ENCODE results near the gene KRT79.
A peak's percentile ranks its signal among the peaks of the same experiment; 100 is the strongest.

Gene KRT79

DNA sequence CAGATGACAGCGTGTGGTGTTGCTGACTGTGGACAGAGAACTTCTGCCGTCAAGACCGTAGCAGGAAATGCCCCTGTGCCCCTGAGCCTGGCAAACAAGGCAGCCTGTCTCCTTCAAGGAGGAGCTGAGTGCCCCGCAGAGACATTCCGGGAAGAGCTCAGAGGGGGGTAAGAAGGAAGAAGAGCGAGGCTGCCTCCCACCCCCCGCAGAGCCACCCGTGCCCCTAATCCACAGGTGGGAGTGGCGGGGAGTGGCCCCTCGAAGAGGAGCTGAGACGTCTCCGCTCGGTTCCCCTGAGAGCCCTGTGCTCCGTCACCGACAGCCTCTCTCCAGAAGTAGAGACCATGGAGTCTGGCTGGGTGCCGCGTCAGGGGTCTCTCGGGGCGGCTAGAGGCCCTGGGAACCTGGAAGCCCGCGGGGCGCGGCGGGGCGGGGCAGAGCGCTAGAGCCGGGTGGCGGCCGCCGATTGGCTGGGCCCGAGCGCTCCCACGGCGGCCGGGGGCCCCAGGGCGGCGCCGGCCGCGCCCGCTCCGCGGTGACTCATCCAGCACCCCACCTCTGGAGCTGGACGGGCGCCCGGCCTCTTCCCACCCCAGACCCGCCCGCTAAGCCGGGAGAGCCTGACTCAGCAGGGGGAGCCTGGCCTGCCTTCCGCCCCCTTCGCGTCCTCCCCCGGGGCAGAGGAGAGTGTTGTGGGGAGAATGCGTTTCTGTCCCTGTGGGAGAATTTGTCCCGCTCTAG is 39.9 kb upstream of the KRT79 start:
- Histone ChIP-seq H4K20me1 (no peaks in the 10 kb centered on the region), H3K36me3 (no peaks in the 10 kb centered on the region), H3K4me2 (peak overlapping the region; percentile 74 to 98 (median 95)), H3K27me3 (no peaks in the 10 kb centered on the region), H3K4me1 (peaks cover 34 to 89% (median 59%) of the 10 kb centered on the region in 10 experiments), H3K4me3 (peak overlapping the region; percentile 47 to 71 (median 55)), H3K9ac (peak overlapping the region; percentile 66 to 94 (median 78)), H3K27ac (peak overlapping the region; percentile 59 to 97 (median 80)), H3K9me3 (replicated peaks in 1 of 11) (no peaks in the 10 kb centered on the region)
- no peak for TF ChIP-seq Cebpa-rat (IDR thresholded peaks at IDR 0.05)

DNA sequence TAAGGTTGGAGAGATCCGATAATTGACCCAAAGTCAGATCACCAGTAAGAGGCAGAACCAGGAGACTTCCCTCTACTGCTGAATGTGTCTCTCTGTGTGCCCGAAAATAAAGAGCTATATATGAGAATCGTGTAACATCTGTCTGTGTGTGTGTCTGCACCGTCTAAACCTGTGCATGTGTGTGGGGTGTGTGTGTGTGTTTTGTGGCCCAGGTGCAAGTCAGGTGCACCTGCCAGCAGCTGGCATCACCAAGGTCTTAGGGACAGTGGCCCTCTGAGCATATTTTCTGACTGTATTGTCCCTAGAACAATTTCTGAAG is 39.4 kb upstream of the KRT79 start:
- Histone ChIP-seq H3K4me2 (peak overlapping the region; percentile 74 to 98 (median 95)), H4K20me1 (no peaks in the 10 kb centered on the region), H3K9me3 (replicated peaks in 1 of 11) (no peaks in the 10 kb centered on the region), H3K36me3 (no peaks in the 10 kb centered on the region), H3K27me3 (no peaks in the 10 kb centered on the region), H3K4me3 (peak overlapping the region in 8 of 10 experiments; percentile 47 to 71 (median 58); a peak in 15 of 20 replicates), H3K4me1 (peaks cover 29 to 89% (median 59%) of the 10 kb centered on the region in 10 experiments), H3K27ac (peak overlapping the region in 10 of 11 experiments; percentile 59 to 97 (median 80); a peak in 18 of 22 replicates), H3K9ac (peak overlapping the region in 10 of 11 experiments; percentile 66 to 94 (median 82); a peak in 19 of 22 replicates)
- no peak for TF ChIP-seq Cebpa-rat (IDR thresholded peaks at IDR 0.05)

DNA sequence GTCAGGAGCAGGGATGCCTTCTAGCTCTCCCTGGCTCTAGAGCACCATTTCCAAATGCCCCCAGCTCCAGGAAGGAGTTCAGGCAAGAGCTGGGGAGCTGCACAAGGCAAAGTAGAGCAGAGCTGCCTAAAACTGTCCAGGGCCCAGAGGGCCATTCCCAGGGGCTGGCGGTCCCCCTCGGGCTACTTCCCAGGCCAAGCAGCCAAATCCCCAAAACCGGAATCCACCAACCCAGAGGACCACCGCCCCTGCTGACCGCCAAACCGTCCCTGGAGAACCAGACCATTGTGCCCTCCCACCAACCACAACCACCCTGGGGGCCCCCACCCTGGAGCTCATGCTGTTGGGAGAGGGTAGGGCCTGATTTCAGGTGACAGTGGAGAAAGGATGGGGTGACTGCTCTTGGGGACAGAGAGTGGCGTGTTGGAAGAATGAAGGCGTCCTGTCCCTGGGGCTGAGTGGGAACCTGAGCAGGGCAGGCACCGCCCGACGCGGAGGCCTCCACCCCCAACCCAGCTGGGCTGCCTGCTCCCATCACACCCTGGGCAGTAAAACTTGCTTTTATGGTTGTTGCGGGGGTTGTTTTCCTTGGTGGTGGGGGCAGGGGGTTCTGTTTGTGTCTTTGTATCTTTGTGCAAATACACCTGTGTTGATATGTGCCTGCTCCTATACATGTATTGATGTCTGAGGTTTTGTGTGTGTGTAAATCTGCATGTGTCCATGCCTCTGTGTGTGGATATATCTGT is 38.7 kb upstream of the KRT79 start:
- TF ChIP-seq Cebpa-rat (IDR thresholded peaks at IDR 0.05), result no peak
- no peaks in the 10 kb centered on the region for H4K20me1 ChIP-seq
- peak overlapping the region in 3 of 11 experiments; percentile 26 to 97 (median 80); a peak in 4 of 22 replicates for H3K27ac ChIP-seq
- peaks cover 24 to 90% (median 60%) of the 10 kb centered on the region in 10 experiments for H3K4me1 ChIP-seq
- no peaks in the 10 kb centered on the region for H3K36me3 ChIP-seq
- H3K9ac ChIP-seq, result peak overlapping the region in 1 of 11 experiments; percentile 94; a peak in 2 of 22 replicates
- H3K4me2 ChIP-seq, result peak overlapping the region in 6 of 11 experiments; percentile 91 to 98 (median 96); a peak in 10 of 22 replicates
- no peaks in the 10 kb centered on the region for H3K27me3 ChIP-seq
- no peak overlapping the region for H3K4me3 ChIP-seq
- no peaks in the 10 kb centered on the region for H3K9me3 ChIP-seq (replicated peaks in 1 of 11)

DNA sequence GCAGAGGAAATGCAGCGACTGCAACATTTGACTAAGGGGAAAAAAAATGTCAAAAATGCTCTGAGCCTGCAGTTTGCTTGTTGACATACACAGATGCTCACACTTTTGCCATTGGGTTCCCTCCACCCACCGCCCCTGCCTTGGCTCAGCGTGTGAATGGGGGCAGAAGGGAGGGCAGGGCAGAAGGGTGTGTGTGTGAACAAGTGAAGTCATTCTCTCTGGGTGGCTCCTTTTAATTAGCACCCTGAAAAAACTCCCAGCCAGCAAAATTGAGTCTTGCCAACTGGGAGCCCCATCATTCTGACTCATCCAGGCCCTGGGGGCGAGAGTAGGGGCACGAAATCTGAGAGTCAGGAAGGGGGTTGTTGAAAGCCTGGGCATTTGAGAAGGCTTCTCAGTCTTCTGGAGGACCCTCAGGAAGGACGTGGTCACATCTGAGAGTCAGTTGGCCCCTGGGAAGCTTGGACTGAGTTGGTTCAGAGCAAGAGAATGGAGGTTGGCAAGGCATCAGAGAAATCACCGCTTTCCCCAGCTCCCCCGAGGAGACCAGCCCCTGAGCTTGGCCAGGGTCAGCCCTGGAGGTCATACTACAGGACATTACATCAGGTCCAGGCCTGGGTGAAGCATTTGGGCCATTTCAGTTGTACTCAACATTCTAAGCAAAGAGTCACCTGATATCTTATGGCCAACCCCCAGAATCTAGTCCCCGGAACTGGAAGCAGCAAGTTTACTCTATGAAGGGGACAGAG is 37.4 kb upstream of the KRT79 start:
- no peaks in the 10 kb centered on the region for H3K9me3 ChIP-seq (replicated peaks in 1 of 11)
- no peaks in the 10 kb centered on the region for H4K20me1 ChIP-seq
- no peak overlapping the region for H3K4me3 ChIP-seq
- peak overlapping the region in 8 of 11 experiments; percentile 11 to 98 (median 34); a peak in 11 of 22 replicates for H3K4me2 ChIP-seq
- peak overlapping the region in 4 of 11 experiments; percentile 15 to 97 (median 63); a peak in 7 of 22 replicates for H3K27ac ChIP-seq
- peaks cover 31 to 99% (median 65%) of the 10 kb centered on the region in 10 experiments for H3K4me1 ChIP-seq
- no peaks in the 10 kb centered on the region for H3K36me3 ChIP-seq
- no peaks in the 10 kb centered on the region for H3K27me3 ChIP-seq
- H3K9ac ChIP-seq, result peak overlapping the region in 4 of 11 experiments; percentile 1 to 61 (median 35); a peak in 8 of 22 replicates
- TF ChIP-seq Cebpa-rat (IDR thresholded peaks at IDR 0.05), result no peak

DNA sequence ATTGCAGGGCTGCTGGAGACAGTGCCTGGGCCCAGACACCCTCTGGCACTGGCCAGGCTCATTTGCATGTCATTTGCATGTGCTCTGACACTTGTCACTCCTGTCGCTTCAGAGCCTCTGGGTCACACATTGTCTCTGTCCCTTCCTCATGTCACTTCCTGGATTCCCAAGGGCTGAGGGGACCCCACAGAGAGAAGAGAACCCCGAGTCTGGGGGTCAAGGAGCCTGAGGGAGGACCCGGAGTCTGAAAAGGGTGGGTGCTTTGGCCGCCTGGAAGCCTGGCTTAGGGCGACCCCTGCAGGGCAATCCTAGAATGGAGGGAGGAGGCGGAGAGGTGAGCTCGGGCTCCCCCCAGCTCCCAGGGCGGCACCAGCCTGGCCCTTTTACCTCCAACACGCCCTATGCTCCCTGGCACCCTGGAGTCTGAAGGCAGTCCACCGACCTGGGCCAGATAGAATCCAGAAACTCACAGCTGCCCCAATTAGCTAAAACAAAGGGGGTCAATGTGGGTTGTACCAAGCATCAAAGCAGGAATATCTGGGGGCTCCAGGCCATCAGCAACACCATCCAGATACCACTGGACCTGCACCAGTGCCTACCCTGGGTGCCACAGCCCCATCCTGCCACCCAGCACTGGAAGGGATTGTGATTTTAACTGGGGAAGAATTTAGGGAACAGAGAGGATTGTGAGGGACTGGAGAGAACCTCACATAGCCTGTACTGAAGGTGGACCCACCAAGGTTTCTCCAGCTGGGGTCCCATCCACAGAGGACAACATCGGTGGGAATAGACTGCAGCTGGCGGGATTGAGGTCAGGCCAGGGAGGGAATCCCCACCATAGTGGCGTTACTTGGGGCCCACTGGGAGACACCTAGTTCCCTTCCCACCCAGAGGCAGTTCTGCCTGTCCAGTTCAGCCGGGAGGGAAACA is 36.5 kb upstream of the KRT79 start:
- Histone ChIP-seq H3K9me3 (replicated peaks in 1 of 11) (no peaks in the 10 kb centered on the region), H3K27me3 (no peaks in the 10 kb centered on the region), H3K4me1 (peaks cover 31 to 94% (median 61%) of the 10 kb centered on the region in 10 experiments), H4K20me1 (no peaks in the 10 kb centered on the region), H3K9ac (peak overlapping the region in 4 of 11 experiments; percentile 1 to 61 (median 35); a peak in 4 of 22 replicates), H3K4me3 (no peak overlapping the region), H3K36me3 (no peaks in the 10 kb centered on the region), H3K27ac (peak overlapping the region in 4 of 11 experiments; percentile 15 to 97 (median 63); a peak in 6 of 22 replicates), H3K4me2 (peak overlapping the region in 9 of 11 experiments; percentile 5 to 98 (median 33); a peak in 15 of 22 replicates)
- TF ChIP-seq Cebpa-rat (IDR thresholded peaks at IDR 0.05), result no peak

DNA sequence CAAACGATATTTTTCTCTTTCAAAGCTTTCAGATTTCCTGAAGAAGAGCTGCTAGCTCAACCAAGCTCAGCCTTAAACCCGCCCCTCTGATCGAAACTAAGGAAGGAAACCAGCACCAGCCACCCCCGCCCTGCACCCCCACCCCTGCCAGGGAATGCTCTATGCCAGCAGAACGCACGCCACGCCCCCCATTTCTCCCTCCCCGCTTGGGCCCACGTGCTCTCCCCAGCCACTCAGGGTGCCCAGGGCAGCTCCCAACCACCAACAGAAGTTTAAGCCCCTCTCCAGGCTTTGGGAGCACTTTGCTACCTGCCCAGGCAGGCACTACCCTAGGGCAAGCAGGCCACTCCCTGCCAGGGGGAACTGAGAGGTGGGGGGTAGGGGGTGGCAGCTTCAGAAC is 33.5 kb upstream of the KRT79 start:
- Histone ChIP-seq H3K27ac (peak overlapping the region in 4 of 11 experiments; percentile 46 to 63 (median 55); a peak in 6 of 22 replicates), H3K36me3 (no peaks in the 10 kb centered on the region), H3K4me2 (peak overlapping the region; percentile 71 to 98 (median 76)), H3K27me3 (no peaks in the 10 kb centered on the region), H3K9me3 (replicated peaks in 1 of 11) (no peaks in the 10 kb centered on the region), H3K4me3 (no peak overlapping the region; a peak in 1 of 20 replicates), H3K4me1 (peaks cover 12 to 69% (median 37%) of the 10 kb centered on the region in 10 experiments), H3K9ac (peak overlapping the region in 7 of 11 experiments; percentile 17 to 57 (median 33); a peak in 7 of 22 replicates), H4K20me1 (no peaks in the 10 kb centered on the region)
- no peak for TF ChIP-seq Cebpa-rat (IDR thresholded peaks at IDR 0.05)

DNA sequence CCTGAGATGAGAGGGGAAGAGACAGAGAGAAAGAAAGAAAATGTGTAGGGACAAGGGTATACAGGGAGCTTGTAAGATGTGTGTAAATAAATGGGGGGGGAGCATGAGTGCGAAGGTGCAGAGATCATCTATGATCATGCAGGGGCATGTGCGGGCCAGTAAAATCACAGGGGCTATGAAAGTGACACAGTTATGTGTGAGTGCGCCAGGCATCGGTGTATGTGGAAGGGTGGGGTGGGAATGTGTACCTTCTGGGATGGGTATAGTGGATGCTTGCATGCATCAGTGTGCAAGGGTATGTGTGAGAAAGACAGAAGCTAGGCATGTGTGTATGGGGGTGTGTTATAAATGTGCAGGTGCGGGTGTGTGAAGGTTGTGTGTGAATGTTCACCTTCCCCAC is 33.0 kb upstream of the KRT79 start:
- peak overlapping the region in 5 of 11 experiments; percentile 22 to 57 (median 33); a peak in 6 of 22 replicates for H3K9ac ChIP-seq
- H3K4me2 ChIP-seq, result peak overlapping the region; percentile 71 to 98 (median 76)

More for the DNA sequence above, 33.0 kb upstream of the KRT79 start:
- Histone ChIP-seq H3K36me3 (no peaks in the 10 kb centered on the region), H3K27ac (peak overlapping the region in 2 of 11 experiments; percentile 35 to 63; a peak in 2 of 22 replicates), H3K4me1 (peaks cover 12 to 64% (median 37%) of the 10 kb centered on the region in 10 experiments), H3K4me3 (no peak overlapping the region; a peak in 1 of 20 replicates), H3K27me3 (no peaks in the 10 kb centered on the region), H4K20me1 (no peaks in the 10 kb centered on the region), H3K9me3 (replicated peaks in 1 of 11) (no peaks in the 10 kb centered on the region)
- no peak for TF ChIP-seq Cebpa-rat (IDR thresholded peaks at IDR 0.05)
